ENCODE measurements around the gene CFAP73. TPM values are rescaled to one million over a fixed set of nuclear protein-coding genes. Genes with fewer than 3 reads are reported as not detected.
A peak's percentile ranks its signal among the peaks of the same experiment; 100 is the strongest.

CFAP73 gene
- total RNA-seq, 1 donor from 2014 or later = not detected

DNA sequence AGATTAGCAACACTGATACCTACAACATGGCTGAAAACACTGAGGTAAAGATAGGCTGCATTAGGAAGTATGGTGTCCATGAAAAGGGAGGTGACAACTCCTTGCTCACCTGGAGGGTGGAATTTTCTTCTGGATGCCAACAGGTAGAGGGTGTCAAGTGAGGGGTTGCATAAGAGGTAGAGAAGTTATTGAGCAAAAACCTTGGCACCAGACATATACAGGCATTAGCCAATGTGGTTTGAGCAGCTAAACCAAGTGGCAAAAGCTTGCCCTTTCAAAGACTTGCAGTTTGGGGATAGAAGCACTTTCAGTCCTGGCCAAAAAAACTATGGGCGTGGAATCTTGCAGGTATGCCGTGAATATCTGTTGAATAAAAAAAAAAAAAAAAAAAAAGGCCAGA, 39.8 kb downstream of the CFAP73 start:
- no peak for DNase-seq (ENCODE audit: low read depth)
- no peak overlapping the region for H3K4me3 ChIP-seq (ENCODE audit: low read depth, low read length)
- TF ChIP-seq, protein P1, sequence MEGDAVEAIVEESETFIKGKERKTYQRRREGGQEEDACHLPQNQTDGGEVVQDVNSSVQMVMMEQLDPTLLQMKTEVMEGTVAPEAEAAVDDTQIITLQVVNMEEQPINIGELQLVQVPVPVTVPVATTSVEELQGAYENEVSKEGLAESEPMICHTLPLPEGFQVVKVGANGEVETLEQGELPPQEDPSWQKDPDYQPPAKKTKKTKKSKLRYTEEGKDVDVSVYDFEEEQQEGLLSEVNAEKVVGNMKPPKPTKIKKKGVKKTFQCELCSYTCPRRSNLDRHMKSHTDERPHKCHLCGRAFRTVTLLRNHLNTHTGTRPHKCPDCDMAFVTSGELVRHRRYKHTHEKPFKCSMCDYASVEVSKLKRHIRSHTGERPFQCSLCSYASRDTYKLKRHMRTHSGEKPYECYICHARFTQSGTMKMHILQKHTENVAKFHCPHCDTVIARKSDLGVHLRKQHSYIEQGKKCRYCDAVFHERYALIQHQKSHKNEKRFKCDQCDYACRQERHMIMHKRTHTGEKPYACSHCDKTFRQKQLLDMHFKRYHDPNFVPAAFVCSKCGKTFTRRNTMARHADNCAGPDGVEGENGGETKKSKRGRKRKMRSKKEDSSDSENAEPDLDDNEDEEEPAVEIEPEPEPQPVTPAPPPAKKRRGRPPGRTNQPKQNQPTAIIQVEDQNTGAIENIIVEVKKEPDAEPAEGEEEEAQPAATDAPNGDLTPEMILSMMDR (conservative IDR thresholded peaks at IDR 0.05; ENCODE audit: low read depth, low read length) = no peak

DNA sequence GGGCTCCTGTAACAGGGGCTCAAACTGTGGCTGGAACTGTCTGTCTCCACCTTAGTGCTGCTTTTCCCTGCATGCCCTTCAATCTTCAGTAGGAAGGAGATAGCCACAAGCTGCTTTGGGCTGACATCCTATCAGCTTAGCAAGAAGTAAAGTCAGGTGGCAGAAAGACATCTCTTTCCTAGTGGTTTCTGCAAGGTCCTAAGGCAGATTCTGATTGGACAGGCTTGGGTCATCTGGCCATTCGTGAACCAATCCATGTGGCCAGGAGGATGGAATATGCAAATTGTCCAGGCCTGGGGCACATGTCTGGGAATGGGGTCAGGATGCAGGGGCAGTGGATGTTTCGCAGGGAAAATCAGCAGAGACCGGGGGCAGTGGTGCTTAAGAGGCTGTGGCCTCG, 41.2 kb downstream of the CFAP73 start:
- TF ChIP-seq, protein P1 (conservative IDR thresholded peaks at IDR 0.05; ENCODE audit: low read depth, low read length) = no peak
- H3K4me3 ChIP-seq (ENCODE audit: low read depth, low read length) = no peak overlapping the region

DNA sequence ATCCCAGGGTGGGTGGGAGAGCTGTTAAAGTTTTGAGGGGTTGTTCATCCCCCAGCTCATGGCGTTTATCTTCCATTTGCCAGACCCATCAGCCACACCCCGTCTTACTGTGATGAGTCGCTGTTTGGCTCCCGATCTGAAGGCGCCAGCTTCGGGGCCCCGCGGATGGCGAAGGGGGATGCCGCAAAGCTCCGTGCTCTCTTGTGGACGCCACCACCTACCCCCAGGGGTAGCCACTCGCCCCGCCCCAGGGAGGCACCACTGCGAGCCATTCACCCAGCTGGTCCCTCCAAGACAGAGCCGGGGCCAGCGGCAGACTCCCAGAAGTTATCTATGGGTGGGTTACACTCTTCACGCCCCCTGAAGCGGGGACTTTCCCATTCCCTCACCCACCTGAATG, 41.7 kb downstream of the CFAP73 start:
- H3K4me3 ChIP-seq (ENCODE audit: low read depth, low read length) = no peak overlapping the region
- TF ChIP-seq, protein P1 (conservative IDR thresholded peaks at IDR 0.05; ENCODE audit: low read depth, low read length) = no peak
- DNase-seq (ENCODE audit: low read depth) = no peak

More for the DNA sequence above, 41.2 kb downstream of the CFAP73 start:
- no peak for DNase-seq (ENCODE audit: low read depth)

DNA sequence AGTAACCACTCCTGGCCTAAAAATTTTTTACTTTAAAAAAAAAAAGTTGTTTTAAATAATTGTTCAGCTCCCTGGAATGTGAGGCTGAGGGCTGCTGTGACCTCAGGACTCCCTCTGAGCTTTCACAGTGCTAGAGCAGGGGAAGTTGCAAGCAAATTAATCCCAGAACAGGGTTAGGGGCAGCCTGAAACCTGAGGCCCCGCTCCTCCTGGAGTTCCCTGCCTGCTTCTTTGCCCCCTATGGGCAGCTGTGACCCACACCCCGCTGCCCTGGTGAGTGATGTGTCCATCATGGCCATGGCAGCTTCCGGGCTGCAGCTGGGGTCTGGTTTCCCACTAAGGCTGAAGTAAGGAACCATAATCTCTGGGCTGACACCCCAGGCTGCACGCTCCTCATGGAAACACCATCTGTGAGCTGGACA, 45.5 kb downstream of the CFAP73 start:
- no peak overlapping the region for H3K4me3 ChIP-seq (ENCODE audit: low read depth, low read length)
- no peak for DNase-seq (ENCODE audit: low read depth)
- TF ChIP-seq, protein P1 (conservative IDR thresholded peaks at IDR 0.05; ENCODE audit: low read depth, low read length) = no peak

DNA sequence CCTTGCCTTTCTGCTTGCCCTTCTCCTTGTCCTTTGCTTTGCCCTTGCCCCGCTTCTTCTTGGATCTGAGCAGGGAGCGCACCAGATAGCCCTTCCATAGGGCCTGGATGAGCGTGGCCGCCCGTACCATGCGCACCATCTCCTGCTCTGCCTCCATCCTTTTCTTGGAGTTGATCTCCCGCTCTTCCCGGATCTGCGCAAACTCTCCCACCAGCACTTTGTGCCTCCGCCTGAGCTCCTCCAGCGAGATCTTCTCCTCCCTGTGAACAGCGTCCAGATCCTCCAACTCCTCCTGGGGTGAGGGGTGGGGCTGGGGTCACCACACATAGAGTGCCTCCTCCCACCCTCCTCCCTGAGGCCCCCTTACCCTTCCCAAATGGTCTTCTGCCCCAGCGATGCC, 46.1 kb downstream of the CFAP73 start:
- TF ChIP-seq, protein P1 (conservative IDR thresholded peaks at IDR 0.05; ENCODE audit: low read depth, low read length) = no peak
- DNase-seq (ENCODE audit: low read depth) = no peak
- H3K4me3 ChIP-seq (ENCODE audit: low read depth, low read length) = no peak overlapping the region

DNA sequence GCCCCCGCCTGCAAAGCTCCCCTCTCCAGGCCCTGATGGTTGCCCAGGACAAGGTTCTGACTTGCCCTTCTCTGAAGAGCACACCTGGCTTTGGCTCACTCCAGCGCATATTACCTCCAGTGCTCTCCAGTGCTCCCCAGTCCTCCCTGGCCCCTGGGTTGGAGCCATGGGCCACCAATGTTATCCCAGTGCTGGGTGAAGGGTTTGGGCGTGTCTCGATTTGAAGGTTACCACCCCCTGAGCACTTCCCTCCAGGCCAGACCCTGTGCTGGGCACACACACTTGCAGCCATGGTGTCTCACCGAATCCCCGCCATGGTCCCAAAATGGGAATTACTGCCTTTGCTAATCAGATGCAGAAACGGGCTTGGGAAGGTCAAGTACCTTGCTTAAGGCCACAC, 47.1 kb downstream of the CFAP73 start:
- TF ChIP-seq, protein P1 (conservative IDR thresholded peaks at IDR 0.05; ENCODE audit: low read depth, low read length) = no peak
- no peak for DNase-seq (ENCODE audit: low read depth)
- no peak overlapping the region for H3K4me3 ChIP-seq (ENCODE audit: low read depth, low read length)

DNA sequence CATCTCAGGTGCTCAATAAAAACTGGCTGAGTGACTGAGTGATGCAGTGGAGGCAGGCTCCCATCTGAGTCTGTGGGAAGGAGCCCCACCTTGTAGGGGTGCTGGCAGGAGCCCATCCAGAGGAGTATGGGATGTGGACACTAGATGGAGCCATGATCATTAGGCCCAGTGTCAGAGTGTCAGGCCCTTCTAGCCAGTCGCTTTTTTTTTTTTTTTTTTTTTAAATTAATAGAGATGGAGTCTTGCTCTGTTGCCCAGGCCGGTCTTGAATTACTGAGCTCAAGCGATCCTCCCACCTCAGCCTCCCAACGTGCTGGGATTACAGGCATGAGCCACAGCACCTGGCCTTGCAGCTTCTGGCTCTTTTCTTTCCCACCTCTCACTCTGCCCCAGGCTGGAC, 47.5 kb downstream of the CFAP73 start:
- no peak for DNase-seq (ENCODE audit: low read depth)

More for the DNA sequence above, 47.5 kb downstream of the CFAP73 start:
- H3K4me3 ChIP-seq (ENCODE audit: low read depth, low read length) = no peak overlapping the region
- TF ChIP-seq, protein P1 (conservative IDR thresholded peaks at IDR 0.05; ENCODE audit: low read depth, low read length) = peak; percentile 76
